DMS 273 (cell line): ENCODE data around the gene EXOC3L4.
"Not testable (repeated sequence)": the region's sequence is repeated elsewhere in the genome, so short reads cannot be mapped to it uniquely, and the experiment has no call there.

Experiments
- DNase-seq: peaks from one replicate; lab custom pipeline; 2025; ENCODE audit not compliant: unreplicated experiment; lab: John Stamatoyannopoulos, UW

Gene EXOC3L4

DNA sequence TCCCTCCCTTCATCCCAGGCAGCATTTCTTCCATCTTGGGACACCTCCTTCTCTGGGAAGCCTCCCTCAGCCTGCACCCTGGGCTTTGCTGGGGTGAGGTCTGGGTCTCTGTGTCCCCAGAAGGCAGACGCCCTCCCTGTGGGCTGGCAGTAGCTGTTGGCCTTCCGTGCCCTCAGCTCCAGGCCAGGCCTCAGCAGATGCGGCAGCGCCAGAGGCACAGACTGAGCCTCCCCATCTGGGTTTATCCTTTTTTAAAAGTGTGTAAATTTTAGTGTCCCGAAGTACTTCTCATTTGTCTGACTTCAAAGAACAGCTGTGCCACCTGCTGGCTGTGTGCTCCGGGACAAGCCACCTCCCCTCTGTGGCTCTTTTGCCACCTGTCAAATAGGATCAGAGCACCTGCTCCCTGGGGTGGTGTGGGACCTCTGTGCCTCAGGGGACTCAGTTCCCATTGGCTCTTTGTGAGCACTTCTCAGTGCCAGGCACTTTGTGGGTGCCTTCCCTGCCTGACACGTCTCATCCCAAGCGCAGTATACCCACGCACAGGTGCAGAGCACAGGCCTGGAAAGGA lies 11.1 kb downstream of the EXOC3L4 start:
- peak; percentile 65 for DNase-seq

DNA sequence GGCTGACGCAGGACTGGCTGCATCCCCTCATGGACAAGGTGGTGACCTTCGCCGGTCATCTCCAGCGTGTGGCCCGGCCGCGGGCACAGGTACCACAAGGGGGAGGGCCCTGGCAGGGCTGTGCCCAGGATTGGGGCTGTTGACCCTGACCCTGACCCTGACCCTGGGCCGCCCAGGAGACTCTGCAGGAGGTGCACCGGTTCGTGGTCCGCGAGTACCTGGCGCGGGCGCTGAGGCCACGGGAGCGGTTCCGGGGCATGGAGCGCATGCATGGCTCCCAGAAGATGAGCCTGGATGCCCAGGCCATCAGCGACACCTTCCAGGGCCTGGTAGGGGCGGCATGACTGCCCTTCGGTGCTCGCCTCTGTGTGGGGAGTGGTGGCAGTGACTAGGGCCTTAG lies 12.9 kb downstream of the EXOC3L4 start:
- DNase-seq: no peak

DNA sequence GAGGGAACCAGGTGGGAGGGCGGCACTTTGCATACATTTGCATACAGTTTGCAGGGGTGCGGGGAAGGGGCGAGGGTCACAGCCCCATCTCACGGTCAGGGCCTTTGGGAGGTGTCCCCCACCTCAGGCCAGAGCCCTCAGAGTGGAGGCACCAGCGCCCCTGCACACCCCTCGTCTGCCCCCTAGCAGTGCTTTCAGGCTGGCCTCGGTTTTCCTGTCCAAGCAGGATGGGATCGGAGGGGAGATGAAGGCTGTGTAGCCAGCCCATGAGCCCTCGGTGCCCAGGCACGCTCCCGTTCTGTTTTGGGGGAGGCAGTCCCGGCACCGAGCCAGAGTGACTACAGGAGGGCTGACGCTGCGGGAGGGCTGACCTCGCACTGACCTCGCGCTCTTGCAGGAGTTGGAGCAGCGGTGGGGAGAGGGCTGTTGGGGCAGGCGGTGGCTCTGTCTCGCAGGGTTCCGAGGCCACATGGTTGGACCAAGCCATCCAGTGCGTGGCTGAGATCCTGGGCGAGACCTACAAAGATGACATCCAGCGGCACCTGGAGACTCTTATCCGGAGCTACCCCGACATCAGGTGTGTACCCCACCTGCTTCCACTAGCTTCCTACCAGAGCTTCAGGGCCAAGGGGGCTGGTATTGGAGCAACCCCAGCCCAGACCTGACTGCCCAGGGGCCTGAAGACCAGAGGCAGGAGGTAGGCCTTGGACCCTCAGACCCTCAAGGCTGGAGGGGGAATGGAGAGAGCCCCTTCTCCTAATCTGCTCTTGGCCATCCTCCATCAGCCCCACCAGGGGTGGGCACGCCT lies 13.6 kb downstream of the EXOC3L4 start:
- no peak for DNase-seq

DNA sequence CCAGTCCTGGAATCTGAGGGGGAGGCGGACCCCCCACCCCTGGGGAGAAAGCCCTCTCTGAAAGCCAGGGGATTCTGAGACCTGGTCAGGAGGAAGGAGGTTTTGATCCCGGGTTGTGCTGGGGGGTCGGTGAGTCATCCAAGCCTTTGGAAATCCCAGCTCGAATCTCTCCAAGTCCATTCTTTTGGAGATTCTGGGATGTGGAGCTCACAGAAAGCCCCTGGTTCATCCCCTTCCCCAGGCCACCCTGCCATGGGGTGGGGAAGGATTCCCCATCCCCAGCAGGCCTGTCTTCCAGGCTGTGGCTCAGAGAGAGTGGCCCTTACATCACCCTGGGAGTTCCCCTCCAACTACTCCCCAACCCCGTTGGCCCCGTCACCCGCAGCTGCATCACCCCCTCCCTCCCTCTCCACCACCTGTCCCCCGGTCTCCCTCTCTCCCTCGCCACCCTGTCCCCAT lies 14.3 kb downstream of the EXOC3L4 start:
- peak; percentile 69 for DNase-seq

DNA sequence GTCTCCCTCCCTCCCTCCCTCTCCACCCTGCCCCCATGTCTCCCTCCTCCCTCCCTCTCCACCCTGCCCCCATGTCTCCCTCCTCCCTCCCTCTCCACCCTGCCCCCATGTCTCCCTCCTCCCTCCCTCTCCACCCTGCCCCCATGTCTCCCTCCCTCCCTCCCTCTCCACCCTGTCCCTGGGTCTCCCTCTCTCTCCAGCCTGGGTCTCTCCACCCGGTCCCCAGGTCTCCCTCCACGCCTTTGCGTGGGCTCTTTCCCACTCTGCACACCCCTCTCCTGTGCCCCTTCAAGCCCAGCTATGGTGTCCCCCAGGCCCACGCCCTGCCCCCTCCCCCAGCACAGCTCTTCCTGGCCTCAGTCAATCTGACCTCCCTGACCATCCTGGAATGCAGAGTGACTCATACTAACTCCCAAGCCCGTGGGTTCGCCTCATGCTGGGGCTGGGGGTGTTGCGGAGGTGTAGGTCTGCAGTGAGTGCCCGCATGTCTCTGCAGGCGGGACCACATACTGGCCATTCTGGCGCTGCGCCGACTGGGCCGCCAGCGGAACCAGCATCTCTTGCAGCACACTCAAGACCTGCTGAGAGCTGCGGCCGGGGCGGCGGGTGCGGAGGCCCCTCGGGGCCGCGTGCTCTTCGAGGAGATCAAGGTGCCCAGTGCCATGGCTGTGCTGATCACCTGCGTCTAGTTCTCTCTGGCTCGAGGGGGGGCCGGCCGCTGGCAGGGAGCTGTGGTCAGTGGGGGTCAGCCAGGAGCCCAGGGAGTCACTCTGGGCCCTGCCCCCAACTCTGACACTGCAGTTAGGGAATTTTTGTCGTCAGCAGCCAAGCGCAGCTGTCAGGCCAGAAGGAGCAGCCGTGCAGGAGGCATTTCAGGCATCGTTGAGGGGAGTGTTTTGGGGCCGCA lies 15.3 kb downstream of the EXOC3L4 start:
- DNase-seq: peak; percentile 84

DNA sequence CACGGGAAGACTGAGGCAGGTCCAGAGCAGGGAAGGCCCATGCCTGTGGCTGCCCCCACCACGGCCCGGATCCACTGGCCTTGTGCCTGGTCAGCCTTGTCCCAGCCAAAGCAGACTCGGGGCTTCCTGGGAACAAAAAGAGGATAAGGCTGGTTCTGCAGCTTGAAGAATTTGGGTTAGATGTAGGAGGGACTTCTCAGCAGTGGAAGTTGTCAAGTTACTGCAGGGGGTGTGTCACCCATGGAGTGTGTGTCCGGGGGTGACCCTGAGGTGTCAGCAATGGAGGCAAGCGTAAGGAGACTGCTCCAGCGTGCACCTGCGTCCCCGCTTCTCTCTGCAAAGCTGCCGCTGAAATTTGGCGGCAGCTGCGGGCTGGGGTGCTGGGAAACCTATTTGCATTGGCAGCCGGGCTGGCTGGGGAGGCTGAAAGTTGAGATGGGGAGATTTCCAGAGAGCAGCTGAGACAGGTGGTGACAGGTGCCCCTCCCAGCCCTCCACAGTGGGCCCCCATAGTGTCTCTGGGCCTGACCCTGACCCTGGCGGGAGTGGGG lies 16.2 kb downstream of the EXOC3L4 start:
- peak; percentile 91 for DNase-seq

DNA sequence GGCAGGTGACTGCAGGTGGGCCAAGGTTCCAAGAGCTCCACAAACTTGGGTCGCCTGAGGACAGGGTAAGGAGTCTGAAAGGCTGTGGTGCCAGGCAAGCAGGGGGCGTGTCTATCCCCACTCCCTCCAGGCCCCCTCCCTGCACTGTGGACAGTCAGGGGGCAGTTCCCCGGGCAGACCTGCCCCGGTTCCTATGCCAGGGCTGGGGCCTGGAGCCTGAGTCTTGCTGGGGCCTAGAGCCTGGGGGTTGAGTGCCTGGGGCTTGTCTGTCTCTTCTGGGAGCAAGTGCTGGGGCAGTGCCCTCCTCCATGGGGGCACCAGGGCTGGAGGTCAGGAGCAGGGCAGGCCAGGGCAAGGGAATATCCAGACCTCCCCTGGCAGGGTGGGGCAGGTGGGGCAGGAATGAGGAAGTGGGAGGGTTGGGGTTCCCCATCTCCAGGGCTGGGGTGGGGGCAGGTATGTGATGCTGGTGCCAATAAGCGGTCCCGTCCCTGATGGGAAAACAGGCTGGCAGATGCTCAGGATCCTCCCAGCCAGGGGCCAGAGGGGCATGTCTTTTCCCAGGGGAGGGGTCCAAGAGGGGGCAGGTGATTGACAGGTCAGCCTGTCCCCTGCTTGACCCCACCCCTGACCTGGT lies 16.8 kb downstream of the EXOC3L4 start:
- peak; percentile 71 for DNase-seq

DNA sequence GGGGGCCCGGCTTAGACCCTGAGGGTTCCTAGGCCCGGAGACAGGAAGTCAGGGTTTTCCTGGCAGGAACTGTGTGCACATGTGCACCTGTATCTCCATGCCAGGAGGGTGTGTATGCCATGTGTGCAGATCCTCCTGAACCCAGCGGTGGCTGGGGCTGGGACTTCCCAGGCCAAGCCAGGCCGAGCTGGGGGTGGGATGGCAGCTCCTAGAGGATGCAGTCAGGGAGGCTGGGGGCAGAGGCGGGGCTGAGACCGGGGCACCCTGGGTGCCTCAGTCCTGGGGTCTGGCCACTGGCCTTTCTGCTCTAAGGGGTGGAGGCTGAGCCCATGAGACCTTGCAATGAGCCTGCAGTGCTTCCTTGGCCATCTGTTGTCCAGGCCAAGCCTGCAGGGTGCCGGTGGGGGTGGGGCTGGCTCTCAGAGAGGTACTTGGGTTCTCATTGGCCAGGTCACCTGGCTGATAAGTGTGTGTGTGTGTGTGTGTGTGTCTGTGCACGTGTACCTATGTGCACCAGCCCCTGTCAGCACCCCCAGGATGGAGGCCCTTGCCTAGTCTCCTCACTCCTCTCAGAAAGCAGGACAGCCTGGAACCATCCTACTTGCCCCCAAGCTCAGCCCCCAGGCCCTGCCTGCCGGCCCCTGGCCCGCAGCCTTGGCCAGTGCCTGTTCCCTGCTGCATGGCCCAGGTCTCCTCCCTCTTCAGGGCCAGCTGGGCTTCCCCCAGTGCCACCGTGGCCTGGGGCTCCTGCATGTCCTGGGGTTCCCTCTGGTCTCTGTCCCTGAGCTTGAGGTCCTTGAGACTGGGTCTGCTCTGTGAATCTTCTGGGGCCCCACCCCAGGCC lies 18.1 kb downstream of the EXOC3L4 start:
- peak; percentile 76 for DNase-seq

DNA sequence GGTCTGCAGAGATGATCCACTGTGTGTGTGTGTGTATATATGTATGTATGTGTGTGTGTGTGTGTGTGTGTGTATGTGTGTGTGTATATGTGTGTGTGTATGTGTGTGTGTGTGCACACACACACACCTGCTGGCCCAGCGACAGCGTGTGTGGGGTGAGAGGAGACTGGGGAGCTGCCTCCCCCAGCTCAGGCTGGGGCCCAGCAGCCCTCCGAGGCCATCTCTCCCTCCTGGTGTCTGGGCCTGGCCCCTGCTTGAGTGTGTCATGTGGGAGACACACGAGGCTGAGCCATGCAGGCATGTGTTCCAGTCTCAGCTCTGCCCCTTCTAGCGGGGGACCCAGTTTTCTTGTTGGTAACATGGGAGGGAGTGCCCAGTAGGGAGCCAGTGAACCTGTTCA lies 18.8 kb downstream of the EXOC3L4 start:
- no peak for DNase-seq

DNA sequence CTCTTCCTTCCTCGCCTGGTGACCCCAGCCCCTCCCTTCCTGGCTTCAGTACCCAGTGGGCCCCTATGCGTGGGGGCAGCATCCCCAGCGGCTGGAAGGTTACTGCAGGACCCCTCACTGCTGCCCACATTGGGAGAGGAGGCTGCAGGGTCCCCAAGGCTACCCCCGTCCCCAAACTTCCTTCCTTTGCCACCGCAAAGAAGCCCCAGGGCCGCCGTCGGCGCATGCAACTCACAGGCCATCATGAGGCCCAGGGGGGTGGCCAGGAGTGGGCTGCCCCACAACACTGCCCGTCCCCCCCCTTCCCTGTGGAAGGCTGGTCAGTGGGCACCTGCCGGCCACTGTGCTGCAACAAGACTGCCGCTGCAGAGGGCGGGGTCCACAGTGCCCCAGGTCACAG lies 19.2 kb downstream of the EXOC3L4 start:
- DNase-seq: no peak

DNA sequence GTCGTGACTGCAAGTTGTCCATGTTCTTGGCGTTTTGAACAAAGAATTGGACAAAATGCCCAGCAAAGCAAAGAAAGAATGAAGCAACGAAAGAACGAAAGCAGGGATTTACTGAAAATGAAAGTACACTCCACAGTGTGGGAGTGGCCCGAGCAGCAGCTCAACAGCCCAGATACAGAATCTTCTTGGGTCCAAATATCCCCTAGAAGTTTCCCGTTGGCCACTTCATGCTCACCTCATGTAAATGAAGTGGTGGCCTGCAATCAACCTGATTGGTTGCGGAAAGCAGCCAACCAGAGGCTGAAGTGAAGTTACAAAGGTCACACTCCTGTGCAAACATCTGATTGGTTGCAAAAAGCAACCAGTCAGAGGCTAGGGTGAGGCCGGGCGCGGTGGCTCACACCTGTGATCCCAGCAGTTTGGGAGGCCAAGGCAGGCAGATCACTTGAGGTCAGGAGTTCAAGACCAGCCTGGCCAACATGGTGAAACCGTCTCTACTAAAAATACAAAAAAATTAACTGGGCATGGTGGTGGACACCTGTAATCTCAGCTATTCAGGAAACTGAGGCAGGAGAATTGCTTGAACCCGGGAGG lies 20.7 kb downstream of the EXOC3L4 start:
- not testable (repeated sequence) for DNase-seq

DNA sequence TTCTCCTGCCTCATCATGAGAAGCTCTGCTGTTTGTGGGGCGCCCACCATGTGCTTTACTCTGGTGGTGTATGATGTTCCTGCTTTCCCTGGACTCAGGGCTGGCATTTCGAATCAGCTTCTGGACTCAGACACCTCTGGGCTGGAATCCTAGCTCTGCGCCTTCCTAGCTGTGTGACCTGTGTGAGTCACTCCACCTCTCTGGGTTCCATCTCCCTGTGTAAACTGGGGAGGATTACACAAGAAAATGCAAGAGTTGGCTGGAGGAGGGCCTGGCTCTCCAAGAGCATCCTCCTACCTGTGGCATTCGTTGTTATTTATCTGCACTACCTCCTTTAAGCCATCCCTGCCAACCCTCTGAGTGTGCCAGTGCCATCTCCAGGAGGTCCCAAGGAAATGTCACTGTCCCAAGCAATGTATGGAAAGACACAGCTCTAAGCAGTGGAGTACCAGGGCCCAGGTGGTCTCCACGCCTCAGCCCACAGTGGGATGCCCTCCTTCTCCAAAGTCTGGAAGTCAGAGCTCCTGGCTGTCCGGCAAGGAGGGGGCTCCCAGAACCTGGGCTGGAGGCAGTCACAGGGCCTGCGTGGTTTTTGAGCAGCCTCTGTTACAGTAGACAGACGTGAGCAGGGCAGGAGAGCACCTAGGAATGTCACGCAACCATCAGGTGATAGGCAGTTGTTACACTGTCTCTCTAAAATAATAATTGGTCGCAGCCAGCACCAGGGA lies 21.5 kb downstream of the EXOC3L4 start:
- no peak for DNase-seq

DNA sequence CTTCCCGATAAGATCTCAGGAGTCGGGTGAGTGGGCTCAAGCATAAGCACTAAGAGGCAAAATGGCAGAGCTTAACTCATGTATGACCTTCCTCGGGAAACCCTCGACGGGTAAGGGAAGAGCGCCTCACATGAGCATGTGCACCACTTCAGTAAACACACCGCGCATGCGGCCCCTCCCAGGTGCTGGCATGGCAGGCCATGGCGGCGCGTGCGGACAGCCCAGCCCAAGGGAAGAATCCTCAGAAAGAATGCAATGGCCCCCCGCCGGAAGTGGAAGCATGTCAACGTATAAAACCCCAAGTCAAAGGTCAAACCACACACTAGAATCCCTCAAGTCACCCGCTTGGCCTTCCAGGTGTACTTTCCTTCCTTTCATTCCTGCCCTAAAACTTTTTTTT lies 22.1 kb downstream of the EXOC3L4 start:
- DNase-seq: no peak

DNA sequence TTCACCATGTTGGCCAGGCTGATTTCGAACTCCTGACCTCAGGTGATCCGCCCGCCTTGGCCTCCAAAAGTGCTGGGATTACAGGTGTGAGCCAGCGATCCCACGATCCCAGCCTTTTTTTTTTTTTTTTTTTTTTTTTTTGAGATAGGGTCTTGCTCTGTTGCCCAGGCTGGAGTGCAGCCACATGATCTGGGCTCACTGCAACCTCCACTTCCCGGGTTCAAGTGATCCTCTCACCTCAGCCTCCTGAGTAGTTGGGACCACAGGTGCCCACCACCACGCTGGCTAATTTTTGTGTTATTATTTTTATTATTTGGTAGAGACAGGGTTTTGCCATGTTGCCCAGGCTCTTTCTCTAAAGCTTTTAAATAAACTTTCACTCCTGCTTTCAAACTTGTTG lies 23.0 kb downstream of the EXOC3L4 start:
- DNase-seq: not testable (repeated sequence)

DNA sequence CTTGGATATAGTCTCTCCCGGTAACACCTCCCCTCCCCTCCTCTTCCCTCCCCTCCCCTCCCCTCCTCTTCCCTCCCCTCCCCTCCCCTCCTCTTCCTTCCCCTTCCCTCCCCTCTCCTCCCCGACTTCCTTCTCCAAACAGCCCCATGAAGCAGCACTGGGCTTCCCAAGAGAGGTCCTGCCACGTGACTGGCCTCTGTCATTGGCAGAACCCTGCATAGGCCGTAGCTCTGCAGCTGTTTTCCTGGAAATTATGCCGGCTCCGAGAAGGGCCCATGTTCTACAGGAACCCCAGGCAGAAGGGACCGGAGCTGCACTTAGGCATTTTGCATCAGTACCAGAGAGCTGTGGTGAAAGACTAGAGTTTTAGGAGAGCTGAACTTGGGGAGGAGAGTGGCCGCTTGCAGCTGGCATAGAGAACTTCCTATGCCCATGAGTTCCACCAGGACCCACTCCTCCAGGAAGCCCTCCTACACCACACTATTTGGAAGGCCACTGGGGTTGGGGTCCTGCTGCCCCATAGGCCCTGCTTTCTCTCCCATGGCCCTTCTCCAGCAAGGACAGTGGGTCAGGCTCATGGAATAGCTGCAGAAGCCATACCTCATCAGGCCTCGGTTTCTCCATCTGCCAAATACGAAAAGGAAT lies 23.6 kb downstream of the EXOC3L4 start:
- DNase-seq: peak; percentile 32

DNA sequence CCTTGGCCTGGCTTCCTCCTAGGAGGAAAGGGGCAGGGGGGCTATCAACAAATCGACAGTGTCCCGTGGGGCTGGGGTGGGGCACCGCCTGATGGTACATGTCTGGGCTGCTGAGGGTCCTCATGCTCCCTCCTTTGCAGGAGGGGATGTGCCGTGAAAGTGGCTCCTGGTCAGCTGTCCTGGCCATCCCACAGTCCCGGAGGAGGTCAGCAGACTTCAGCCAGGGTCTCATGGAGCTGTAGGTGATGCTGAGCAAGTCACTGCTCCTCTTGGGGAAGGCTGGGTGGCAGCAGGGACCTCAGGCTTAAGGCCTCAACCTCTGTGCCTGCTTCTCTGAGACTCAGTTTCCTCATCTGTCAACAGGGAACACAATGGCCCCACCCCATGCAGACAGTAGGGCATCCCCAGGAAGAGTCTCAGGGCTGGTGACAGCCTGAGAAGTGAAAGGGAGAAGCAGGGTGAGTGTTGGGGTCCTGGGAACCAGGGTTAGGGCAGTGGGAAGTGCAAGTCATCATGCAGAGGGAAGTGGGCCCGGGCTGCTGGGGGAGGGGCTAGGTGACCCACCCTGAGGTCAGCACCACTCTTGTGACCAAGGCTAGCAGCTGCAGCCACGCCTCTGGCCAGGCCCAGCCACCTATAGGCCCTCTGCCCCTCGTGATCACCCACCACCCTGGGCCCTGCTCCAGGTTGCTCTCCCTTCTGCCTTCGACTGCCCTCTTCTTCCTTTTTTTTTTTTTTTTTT lies 24.3 kb downstream of the EXOC3L4 start:
- no peak for DNase-seq

DNA sequence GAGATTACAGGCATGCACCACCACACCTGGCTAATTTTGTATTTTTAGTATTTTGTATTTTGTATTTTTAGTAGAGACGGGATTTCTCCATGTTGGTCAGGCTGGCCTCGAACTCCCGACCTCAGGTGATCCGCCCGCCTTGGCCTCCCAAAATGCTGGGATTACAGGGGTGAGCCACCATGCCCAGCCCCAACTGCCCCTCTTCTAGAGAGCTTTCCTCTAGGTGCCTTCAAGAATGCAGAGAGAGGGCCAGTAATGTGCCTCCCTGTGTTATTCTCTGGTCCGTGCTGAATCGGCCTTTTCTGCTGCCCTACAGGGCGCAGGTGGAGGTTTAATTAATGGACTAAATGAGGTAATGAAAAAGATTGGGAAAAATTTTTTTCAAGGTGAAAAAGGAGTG lies 25.0 kb downstream of the EXOC3L4 start:
- DNase-seq: not testable (repeated sequence)
